Ovary (tissue), 3 donors: ENCODE results near the gene ODC1.

ENCODE experiments used
- CTCF ChIP-seq, 3 donors: fragments of 450-650 bp in 2 of 3; fragments of 200-600 bp in 1 of 3; IDR thresholded peaks; one replicate each; pipeline versions ENCODE4 v1.5.1 to v1.8.0; 2016 to 2022; ENCODE audit warnings: antibody characterized with exemption in 3 of 3, mild to moderate bottlenecking in 1 of 3
- POLR2A ChIP-seq: fragments of 450-650 bp; IDR thresholded peaks from one replicate; pipeline ENCODE4 v1.6.1; 2017; ENCODE audit warnings: antibody characterized with exemption, mild to moderate bottlenecking, moderate library complexity
- donor health status: DM: no; HTN: no; CAD: no.

- TF ChIP-seq POLR2A (no peak), CTCF (IDR thresholded peaks at IDR 0.05) (no peak)
Observed at GRCh38 chr2:10467401-10467800, 19.3 kb upstream of the ODC1 start.
